GM18517 (cell line): Measurements from ENCODE around the gene KLHL35.

ENCODE experiments used
- ATAC-seq: cut with Tn5 transposase; IDR thresholded peaks from one replicate; pipeline ENCODE4 v1.9.1; 2021; ENCODE audit warnings: mild to moderate bottlenecking, moderate library complexity; ENCODE audit not compliant: unreplicated experiment

KLHL35 gene

DNA sequence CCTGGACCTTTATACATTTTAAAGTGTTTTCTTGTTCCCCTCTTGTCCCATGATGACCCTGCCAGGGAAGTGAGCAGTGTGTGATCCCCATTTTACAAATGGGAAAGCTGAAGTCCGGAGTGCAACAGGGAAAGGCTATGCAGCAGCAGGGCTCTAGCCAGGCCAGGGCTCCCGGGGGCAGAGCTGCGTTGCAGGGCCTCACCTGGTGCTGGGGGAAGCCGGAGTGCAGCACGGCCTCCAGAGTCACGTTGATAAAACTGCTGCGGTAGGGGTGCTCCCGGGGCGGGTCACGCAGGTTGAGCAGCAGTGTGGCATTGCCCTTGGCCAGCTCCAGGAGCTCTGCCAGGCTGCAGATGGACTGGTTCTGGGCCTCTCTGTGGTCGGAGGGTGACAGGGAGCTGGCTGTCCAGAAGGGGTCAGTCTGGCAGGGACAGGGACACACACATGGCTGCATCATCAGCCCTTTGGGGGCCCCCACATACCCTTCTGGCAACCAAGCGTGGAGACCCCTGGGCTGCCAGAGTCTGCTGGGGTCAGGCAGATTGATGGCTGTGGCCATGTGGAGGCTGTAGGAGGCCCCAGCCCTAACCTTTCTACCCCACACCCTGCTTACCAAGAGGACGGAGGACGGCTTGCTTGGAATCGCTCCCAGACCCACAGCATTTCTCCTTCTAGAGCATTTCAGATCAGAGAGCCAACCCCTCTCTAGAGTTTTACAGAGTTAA lies 9.3 kb upstream of the KLHL35 start:
- ATAC-seq, result no peak

DNA sequence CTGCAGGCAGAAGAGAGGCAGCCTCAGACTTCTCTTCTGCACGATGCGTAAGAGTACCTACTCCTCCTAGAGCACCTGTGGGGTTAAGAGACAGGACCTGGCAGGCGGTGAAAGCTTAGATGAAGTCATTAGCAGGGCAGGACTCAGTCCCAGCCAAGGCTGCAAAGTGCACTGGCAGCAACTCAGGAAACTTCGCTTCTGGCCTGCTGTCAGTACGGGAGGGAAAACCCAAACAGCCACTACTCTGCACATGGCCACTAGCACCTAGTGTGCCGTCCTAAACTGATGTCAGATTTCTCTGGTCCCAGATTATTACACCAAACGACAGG lies 8.8 kb upstream of the KLHL35 start:
- ATAC-seq, result no peak

DNA sequence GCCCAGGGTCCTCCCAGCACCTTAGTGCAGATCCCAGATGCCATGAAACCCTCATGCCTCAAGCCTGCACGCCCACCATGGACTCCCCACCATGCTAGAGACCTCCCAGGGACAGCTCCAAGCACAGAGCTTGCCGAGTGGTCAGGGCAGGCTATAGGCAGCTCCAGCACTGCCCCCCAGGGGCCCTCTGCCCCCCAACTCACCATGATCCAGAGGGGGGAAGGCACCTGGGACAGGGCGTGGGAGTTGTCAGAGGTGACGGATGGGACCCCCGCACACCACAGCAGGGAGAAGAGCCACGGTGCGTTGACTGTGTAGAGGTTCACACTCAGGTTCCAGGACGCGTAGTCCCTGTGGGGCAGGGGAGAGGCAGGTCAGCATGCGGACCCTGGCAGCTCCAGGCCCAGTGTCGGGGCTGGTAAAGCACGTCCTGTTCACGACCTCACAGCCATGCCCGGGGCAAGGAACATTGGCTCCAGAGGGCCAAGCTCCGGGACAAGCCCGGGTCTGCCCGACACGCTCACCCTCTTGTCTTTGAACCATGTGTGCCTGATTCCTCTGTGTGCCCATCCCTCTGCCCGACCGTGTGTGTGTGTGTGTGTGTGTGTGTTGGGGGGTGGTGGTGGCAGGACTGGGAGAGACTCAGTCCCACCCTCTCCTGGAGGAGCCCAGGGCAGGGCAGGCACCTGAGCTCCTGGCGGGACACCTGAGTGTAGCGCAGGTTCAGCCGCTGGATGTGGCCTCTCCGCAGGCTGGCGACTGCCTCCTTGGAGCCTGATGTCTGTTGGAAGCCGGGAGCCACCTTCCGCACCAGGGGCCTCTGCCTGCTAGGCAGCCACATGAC lies 8.2 kb upstream of the KLHL35 start:
- no peak for ATAC-seq

DNA sequence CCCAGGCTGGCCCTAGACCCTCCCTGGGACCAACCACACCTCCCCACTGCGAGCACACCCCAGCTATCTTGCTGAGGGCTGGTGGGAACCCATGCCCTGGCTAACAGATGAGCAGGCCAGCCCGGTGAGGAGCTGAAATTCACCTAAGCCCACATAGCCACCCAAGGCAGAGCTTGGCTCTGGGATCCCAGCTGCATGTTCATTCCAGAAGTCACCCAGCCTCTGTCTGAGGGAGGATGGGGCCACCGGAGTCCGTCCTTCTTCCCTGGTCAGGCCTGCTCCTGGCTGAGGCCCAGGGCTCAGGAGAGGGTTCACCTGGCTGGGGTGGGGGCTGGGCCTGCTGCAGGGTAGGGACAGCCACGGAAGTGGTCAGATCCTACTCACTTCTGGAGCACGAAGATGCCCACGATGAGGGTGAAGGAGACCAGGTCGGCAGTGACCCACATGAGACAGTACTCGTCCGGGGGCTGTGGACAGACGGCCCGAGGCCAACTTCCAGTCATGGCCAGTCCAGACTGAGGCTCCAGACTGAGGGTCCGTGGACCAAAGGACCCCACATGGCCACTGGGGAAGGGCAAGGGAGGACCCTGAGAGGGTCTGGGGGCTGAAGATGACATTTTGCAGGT lies 6.6 kb upstream of the KLHL35 start:
- ATAC-seq, result no peak

DNA sequence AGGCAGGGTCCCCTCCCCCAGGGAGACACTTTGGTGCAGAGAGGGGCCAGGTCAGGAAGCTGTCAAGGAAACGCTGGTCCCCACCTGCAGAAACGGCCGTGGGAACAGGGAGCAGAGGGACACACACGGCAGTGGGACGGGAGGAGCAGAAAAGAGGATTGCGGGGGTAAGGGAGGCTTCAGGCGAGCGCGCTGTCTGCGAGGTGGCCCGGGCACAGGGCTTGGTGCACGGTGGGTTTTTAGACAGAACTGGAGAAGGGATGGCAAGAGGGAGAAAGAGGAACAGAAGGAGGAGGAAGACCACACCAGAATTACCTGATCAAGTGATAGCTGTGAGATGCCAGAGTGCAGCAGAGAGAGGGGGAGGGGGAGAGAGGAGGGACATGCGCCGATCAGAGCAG lies 6.0 kb upstream of the KLHL35 start:
- no peak for ATAC-seq

DNA sequence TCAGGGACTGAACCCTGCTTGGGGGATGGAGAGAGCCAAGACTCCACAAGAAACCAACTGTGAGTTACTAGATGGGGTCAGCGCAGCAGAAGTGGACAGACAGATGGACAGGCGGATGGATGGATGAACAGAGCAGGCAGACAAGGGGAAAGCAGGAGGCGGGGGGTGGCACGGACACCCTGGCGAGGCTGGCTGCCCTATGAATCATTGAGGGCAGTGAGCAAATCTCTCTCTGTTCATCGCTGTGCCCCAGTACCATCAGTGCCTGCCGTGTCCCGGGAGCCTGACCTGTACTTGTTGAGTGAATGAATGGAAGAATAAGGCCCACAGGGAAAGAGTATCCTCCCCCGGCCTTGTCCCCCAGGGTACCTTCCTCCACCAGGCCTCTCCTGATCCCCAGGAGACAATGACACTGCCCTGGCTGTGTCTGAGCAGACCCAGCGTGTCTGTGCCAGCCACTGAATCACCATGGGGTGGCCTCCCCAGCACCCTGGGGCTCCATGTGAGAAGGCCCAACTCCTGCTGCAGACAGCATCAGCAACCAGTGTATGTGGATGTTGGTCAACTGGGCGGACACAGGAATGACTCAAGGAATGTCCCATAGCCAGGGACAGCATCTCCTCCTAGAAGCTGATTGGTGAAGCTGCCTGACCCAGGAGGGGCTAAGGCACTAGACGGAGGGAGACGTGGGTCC lies 5.1 kb upstream of the KLHL35 start:
- no peak for ATAC-seq

DNA sequence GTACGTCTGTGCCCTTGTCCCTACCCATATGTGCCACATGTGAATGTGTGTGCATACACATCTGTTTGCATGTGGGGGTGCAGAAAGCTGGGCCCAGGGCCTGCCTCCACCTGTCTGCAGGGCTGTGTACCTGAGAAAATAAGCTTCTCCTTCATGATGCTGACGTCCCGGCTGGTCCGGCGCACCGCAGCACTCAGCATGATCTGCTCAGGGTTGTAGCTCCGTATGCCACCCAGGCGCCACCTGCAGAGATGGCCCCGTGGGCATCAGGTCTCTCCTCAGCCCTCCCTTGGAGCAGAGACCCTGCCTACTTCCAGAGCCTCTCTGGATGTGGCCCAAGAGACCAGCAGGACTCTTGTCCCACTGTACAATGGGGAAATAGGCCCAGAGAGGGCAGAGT lies 3.8 kb upstream of the KLHL35 start:
- ATAC-seq, result no peak

DNA sequence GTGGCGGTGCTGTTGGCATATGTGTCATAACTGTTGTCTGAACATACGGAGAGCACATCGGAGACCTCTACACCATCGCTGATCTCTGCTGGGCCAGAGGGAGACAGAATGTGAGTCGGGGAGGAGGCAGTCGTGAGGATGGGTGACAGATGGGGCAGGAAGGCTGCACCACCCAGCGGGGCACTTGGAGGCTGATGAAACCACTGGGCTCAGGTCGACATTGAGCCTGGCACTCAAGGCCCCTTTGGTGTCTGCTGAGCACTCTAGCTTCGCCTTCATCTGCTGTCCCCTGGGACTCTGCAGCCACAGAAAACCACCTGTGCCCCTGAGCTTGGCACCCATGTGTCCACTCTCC lies 2.5 kb upstream of the KLHL35 start:
- ATAC-seq, result no peak

DNA sequence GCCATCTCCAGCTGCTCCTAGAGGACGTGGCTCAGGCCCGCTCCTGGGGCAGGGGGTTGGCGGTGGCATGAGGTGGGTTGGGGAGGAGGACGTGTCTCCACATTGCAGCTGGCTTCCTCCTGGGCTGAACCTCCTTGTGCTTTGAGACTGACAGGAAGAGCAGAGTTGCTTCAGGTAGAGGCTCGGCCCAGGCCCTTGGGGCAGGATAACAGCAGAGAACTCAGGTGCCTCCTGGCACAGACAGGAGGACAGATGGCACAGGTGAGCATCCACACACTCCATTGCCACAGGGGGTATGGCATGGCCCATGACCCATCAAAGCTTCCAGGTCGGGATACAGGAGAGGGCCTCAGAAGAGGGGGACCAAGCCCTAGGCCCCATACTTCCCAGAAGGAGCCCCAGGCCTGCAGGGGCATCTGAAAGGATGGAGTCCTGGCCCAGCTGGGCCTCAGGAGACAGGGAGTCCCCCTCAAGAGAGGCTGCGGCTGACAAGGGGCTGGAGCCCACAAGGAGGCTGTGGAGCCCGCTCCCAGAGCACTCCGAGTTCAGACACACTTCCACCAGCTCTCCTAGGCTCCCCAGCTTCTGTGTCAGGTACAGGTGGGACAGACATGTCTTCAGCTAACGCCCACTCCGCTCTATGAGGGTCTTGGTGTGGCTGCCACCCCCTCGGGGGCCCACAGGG lies 2.0 kb upstream of the KLHL35 start:
- ATAC-seq, result no peak

DNA sequence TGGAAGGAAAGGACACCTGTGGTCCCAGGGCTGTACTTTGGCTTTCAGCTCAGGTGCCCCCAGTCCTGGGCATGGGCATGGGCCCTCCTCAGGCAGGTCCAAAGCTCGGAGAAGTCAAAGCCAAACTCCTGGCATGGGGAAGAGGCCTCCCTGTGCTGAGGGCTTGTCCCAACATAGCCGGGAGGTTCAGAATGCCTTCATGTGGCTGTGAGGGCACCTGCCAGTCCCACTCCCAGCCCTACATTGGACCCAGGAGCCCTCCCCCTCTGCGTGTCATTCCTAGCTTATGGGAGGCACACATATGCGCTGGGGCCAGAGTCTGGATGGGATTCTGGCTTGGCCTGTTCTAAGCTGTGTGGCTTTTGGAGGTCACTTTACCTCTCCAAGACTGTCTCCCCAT lies 1.0 kb upstream of the KLHL35 start:
- ATAC-seq, result no peak

DNA sequence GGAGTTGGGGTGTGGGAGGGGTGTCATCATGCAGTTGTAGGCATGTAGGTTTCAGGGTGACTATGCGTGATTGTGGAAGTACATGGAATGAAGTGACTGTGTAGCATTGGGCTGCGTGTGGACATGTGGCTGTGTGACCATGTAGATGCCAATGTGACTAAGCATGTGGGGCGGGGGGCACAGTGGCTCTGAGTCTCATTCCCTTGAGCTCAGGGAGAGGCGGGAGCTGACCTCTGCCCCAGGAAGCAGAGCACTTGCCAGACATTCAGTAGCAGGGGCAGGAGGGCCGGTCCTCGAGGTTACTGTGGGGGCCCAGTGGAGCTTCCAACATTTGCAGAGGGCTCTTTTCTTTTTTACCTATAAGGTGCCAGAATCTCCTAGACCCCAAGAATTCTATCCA lies 440 bp upstream of the KLHL35 start:
- ATAC-seq, result no peak

DNA sequence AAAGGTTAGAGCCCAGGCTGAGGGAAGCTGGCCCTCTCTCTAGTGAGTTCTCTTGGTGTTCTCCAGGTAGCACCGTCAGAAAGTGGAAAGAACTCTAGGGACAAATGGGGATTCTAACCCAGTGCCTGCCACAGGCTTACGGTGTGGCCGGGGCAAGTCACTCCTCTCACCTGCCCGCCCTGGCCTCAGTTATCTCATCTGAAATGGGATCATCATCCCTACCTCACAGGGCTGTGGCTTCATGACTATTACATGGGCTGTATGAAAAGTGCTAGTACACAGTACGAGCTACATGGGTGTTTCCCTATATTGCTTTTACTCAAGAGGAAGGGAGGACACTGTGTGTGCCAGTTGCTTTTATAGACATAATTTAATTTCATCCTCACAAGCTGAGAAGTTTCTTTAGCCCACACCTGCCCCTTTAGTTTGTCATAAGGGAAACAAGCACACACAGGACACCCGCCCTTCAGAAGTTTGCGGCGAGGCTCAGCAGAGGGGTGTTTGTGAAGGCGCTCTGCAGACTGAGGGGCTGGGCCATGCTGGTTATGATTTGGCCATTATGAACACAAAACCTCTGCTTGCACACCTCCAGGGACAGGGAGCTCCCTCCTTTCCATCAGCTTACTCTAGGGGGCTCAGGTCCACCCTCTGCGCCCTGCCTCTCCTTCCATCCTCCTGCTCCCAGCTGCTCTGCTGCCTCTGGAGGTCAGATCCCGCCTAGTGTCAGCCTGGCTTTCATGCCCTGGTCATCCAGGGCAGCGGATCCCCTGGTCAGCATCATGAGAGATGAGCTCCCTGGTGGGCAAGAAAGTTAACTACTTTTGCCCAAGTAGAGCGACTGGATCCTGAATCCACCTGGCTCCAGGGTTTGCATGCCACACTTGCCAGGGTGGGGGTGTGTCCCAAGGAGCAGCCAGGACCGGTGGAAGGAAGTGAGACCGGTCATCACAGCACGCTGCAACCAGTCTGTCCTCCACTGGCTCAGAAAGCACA lies 1.2 kb downstream of the KLHL35 start:
- ATAC-seq, result no peak

DNA sequence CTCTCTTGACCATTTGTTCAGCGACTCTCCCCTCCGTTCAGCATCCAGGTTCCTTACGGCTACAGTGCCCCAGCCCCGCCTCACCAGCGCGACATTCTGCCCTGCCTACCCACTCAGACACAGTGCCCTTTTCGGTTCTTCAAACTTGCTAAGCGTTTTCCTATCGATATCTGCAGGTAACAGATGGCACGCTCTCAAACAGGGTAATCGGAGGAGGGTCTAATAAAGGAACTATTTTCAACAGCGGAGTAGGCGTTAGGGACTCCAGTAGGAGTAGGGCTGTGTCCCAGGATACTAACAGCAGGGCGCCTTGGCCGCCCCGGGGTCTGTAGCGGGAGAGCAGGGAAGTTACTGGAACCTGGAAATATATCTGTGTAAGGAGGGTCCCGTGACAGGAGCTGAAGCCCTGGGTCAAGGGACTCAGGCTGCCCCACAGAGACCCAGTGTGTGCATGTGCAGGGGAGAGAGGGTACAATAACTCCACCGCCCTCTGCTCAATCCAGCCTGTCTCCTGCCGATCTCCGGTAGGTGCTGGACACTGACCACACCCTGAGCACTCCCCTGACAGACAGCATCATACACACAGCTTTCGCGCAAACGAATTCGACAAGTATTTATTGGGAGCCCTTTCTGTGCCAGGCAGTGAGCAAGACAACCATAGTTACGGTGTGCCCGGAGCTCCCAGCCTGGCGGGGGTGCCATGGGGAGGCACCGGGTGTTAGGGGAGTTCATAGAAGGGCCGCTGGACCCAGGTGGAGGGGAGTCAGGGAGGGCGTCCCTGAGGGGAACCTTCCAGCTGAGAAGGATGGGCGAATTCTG lies 2.1 kb downstream of the KLHL35 start:
- ATAC-seq, result no peak

DNA sequence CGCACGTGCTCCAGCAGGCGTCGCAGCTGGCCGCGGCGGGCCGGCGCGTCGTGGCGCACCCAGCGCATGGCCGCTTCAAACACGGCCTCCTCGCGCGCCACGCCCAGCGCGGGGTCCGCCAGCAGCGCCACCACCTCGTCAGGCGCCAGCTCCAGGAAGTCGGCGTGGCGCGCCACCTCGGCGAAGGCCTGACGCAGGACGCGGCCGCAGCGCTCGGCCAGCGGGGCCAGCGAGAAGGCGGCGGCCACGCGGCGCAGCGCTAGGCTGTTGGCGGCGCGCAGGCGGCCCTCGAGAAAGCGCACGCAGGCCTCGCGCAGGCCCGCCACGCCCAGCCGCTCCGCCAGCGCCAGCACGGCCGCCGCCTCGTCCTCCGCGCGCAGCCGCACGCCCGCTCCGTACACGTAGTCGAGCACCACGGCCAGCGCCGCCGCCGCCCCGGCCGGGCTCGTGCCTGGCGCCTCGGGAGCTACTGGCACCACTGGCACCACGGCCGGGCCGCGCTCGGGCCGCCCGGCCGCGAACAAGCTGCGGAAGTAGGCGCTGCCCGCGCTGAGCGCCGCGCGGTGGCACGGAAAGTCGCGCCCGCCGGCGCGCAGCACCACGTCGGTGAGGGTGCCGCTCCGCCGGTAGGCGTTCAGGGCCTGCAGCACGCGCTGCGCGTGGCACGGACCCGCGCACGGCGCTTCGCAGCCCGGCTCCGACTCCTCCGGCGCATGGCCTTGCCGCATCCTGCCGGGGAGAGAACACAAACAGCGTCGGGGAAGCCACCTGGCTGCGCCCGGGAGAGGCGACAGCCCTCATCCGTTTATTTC lies 2.9 kb downstream of the KLHL35 start:
- no peak for ATAC-seq

DNA sequence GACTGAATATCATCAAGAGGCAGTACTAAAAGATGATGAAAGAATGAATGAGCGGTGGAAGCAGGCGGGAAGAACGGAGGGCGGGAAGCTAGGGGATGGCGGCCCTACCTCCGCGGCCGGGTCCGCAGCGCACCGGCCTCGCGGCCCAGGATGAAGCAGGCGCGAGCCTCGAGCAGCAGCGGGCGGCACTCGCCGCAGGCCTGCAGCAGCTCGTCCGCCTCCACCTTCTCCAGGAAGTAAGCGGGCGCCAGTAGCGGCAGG lies 3.4 kb downstream of the KLHL35 start:
- no peak for ATAC-seq

DNA sequence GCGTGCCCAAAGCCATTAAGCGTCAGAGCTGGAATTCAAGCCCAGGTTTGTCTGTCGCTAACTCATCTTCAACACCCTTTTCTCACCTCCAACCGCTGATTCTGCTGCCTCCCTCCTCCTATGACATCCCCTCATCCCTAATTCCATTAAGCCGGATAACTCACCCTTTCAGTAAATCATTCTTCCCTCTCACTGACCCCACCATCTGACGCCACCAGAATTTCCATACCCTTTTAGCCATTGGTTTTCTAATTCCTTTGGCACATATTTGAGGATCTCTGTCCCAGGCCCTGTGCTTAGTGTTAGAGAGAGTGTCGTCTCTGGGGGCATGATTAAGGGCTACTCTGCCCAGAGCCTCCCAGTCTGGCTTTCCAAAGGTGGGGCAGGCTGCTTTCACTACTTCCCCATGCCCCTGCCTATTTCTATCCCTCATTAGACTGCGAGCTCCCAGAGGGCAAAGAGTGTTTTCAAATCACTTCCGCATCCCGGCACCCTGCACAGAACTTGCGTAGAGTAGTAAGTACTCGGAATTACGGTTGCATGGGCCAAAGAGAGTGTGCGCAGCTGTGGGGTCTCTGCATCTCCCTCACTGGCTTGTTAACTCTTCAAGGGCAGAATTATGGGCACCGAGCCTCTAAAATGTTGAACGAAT lies 3.9 kb downstream of the KLHL35 start:
- ATAC-seq, result no peak

DNA sequence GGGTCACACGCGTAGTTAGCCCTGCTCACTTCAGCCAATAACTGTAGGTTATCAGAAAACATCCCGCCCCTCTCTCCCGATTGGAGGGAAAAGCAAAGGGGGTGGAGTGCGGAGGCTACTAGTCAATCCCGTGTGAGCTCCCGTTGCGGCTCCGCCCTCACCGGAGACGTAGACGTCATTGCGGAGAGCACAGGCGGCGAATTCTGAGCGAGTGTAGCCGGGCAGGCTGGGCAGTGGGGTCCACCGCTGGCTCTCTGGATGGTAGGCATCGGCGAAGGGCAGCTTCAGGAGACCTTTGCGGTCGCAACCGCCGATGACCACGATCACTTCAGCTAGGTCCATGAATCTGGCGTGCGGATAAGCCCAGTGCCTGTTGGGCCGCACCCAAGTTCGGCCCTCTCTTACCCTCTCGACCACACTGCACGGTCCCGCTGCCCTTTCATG lies 4.7 kb downstream of the KLHL35 start:
- no peak for ATAC-seq

DNA sequence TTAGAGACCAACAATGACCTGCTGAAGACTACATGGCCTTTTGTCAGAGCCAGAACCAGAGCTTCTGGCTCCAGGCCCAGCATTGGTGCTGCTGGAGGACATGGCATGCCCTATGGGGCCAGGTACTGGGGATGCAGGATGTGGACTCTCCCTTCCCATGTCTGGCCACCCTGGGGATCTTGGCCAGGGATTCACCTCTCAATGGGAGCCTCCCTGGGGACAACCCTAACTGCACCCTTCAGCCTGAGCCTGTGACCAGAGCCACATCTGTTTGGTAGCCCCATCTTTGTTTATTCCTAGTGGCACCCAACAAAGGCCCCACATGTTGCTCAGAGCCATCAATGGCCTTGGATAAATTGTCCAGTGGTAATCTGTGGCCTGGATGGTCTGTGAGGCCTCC lies 5.8 kb downstream of the KLHL35 start:
- no peak for ATAC-seq
